Left lung (tissue), 10 donors: Measurements from ENCODE around the gene CD1E. TPM values are rescaled to one million over a fixed set of nuclear protein-coding genes. Genes with fewer than 3 reads are reported as not detected.
"Not testable (repeated sequence)": the region's sequence is repeated elsewhere in the genome, so short reads cannot be mapped to it uniquely, and the experiment has no call there.

Source experiments
- ATAC-seq: fragments of 200-7000 bp; cut with Tn5 transposase; one replicate; pipeline ENCODE4 v1.9.1; 2020; ENCODE audit warnings: moderate library complexity
- DNase-seq, 4 donors: peaks; one replicate each; pipeline ENCODE4 v3.0.0-alpha.2; 2013 to 2020
- H3K27ac ChIP-seq, 2 donors: fragments of 200-600 bp; sonication (generic) in 1 of 2; one replicate each; pipeline versions ENCODE4 v1.5.0 to v1.8.0; 2020 to 2021
- H3K27me3 ChIP-seq, 2 donors: fragments of 200-600 bp; sonication (generic) in 1 of 2; one replicate each; pipeline versions ENCODE4 v1.5.0 to v1.8.0; 2020 to 2021
- H3K36me3 ChIP-seq, 2 donors: fragments of 200-600 bp; sonication (generic) in 1 of 2; one replicate each; pipeline versions ENCODE4 v1.5.0 to v1.8.0; 2020 to 2021
- H3K4me1 ChIP-seq, 2 donors: fragments of 200-600 bp; one replicate each; pipeline ENCODE4 v1.8.0; 2021
- H3K4me3 ChIP-seq, 2 donors: fragments of 200-600 bp; sonication (generic) in 1 of 2; one replicate each; pipeline versions ENCODE4 v1.5.0 to v1.8.0; 2020 to 2021; ENCODE audit warnings: mild to moderate bottlenecking in 1 of 2
- H3K9me3 ChIP-seq, 2 donors: fragments of 200-600 bp; sonication (generic) in 1 of 2; one replicate each; pipeline versions ENCODE4 v1.5.0 to v1.8.0; 2020 to 2021
- intact Hi-C, 2 donors: fragments of 100-400 bp; cut with DNase I; formaldehyde crosslinking; loops; one replicate each; pipeline versions ENCODE4 v1.11.2 to v1.14.2; 2022
- polyA plus RNA-seq, 6 donors: library from polyadenylated mRNA; unstranded; fragments of 120-200 nt; gene quantifications; one replicate each; pipeline ENCODE4 v1.2.1, GENCODE V29; 2013; ENCODE audit not compliant: insufficient read length in 6 of 6
- total RNA-seq, 2 donors: library from RNA; stranded (reverse); fragmentation: NEBNext Ultra II Directional; extraction: Animal tissue kit (Norgen Biotek cat#: 25700); gene quantifications; one replicate each; pipeline ENCODE4 v1.2.1, GENCODE V29; 2021
- TF ChIP-seq, protein P1 (sequence below), 2 donors: fragments of 200-600 bp; sonication (generic) in 1 of 2; IDR thresholded peaks; one replicate each; pipeline versions ENCODE4 v1.5.0 to v1.8.0; 2021; ENCODE audit warnings: antibody characterized with exemption in 2 of 2
- donor health status: DM: no; HTN: yes; CAD: no.
- donor health status: DM: no; HTN: no; CAD: no.

CD1E gene
- total and polyA plus RNA-seq, 8 donors, result 0.16 to 0.47 (median 0.24) TPM; not detected in 2

DNA sequence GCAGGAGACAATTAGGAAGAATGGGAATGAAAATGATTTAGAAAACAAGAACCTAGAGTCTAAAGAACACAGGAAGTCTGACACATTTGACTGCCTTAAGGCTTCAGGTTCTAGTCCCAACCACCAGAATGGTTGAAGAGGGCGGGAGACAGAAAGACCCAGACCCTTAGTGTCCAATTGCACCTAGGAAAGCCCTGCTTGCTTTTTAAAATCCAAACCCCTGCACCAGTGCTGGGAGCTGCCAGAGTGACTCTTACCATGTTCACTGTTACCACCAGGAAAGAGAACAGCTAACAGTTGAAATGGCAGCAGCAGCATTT is 22.6 kb upstream of the CD1E start:
- Histone ChIP-seq H3K4me3 (no peak overlapping the region), H3K27ac (no peak overlapping the region), H3K9me3 (no peaks in the 10 kb centered on the region), H3K36me3 (no peaks in the 10 kb centered on the region), H3K27me3 (peaks cover 0 to 16% of the 10 kb centered on the region in 2 donors), H3K4me1 (peaks cover 0 to 4% of the 10 kb centered on the region in 2 donors)
- TF ChIP-seq, protein P1, sequence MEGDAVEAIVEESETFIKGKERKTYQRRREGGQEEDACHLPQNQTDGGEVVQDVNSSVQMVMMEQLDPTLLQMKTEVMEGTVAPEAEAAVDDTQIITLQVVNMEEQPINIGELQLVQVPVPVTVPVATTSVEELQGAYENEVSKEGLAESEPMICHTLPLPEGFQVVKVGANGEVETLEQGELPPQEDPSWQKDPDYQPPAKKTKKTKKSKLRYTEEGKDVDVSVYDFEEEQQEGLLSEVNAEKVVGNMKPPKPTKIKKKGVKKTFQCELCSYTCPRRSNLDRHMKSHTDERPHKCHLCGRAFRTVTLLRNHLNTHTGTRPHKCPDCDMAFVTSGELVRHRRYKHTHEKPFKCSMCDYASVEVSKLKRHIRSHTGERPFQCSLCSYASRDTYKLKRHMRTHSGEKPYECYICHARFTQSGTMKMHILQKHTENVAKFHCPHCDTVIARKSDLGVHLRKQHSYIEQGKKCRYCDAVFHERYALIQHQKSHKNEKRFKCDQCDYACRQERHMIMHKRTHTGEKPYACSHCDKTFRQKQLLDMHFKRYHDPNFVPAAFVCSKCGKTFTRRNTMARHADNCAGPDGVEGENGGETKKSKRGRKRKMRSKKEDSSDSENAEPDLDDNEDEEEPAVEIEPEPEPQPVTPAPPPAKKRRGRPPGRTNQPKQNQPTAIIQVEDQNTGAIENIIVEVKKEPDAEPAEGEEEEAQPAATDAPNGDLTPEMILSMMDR (IDR thresholded peaks at IDR 0.05), result no peak
- intact Hi-C loops, result no loop called here
- DNase-seq (no peak), ATAC-seq (no peak)

DNA sequence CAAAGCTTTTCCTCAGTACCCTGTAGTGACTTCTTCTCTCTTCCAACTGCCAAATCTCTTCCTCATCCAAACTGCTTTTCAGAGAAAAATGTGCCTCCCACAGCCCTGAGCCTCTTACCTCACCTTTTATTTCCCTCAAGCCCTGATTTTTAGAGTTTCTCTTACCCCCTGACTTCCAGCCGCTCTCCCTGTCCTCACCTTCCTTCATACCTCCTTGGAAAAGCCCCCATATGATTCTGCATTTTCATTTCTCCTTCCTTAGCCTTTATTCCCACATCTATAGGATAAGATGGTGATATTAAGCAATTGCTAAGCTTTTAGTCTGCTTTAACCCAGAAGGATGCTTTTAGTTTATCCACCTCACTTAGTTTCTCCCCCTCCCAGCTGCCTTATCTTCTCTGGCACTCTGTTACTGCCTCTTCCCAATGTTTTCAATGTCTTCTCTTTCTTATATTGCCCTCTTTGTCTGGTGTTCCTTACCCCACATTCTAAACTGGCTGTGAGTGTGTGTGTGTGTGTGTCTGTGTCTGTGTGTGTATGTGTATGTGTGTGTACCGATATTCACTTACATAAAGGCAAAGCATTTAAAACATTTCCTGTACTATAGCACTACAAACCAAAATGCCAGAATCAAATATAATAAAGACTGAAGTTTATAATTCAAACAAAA is 22.1 kb upstream of the CD1E start, which contains the start of gene CD1B:
TSS of gene CD1B (minus strand) at position 51 of the 670 bp plus-strand sequence. CDS start 108 bp downstream, outside the sequence.
- H3K27ac ChIP-seq, result no peak within 1 kb of the TSS
- intact Hi-C loops, result no loop called here
- H3K9me3 ChIP-seq, result no peaks in the 10 kb centered on the region
- ATAC-seq, result no peak
- no peak for DNase-seq
- no peak within 1 kb of the TSS for H3K4me3 ChIP-seq
- H3K4me1 ChIP-seq, result peaks cover 0 to 4% of the 10 kb centered on the region in 2 donors
- TF ChIP-seq, protein P1 (IDR thresholded peaks at IDR 0.05), result no peak
- H3K36me3 ChIP-seq, result no peaks in the 10 kb centered on the region
- H3K27me3 ChIP-seq, result peaks cover 0 to 16% of the 10 kb centered on the region in 2 donors

DNA sequence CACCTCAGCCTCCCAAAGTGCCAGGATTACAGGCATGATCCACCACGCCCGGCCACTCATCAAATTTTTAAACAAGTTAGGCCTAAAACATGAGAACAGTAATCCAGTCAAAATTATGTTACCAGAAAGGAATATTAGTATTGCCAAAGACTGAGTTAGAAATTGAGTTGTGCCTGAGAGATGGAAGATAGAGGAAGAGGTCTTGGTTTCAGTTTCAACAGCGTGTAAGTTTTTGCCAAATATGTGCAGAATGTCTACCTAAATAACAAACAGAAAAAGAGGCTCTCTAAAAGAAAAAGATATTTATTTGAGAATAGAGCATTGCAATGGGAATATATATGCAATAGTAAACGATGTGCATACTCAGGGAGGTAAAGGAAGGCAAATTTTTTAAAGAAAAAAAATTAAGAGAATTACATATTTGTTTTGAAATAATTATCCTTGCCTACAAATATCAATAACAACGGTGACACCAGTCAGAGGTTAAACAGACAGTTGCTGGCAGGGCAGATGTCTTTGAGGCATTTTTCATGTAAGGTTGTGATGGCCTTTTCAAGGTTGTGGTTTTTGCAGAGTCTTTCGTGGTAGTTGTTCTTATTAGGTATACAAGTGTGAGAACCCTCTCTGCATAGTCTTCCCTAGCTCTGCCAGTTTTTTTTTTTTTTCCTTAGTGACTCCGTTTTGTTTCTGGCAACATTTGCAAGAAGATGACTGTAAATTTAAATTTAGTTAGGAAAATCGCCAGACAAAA is 20.1 kb upstream of the CD1E start:
- ATAC-seq, result no peak
- H3K27me3 ChIP-seq, result peaks cover 0 to 10% of the 10 kb centered on the region in 2 donors
- no peak overlapping the region for H3K4me3 ChIP-seq
- DNase-seq, result no peak
- peaks cover 0 to 4% of the 10 kb centered on the region in 2 donors for H3K4me1 ChIP-seq
- H3K9me3 ChIP-seq, result no peaks in the 10 kb centered on the region
- H3K36me3 ChIP-seq, result no peaks in the 10 kb centered on the region
- H3K27ac ChIP-seq, result no peak overlapping the region
- TF ChIP-seq, protein P1 (IDR thresholded peaks at IDR 0.05), result no peak
- intact Hi-C loops, result no loop called here

DNA sequence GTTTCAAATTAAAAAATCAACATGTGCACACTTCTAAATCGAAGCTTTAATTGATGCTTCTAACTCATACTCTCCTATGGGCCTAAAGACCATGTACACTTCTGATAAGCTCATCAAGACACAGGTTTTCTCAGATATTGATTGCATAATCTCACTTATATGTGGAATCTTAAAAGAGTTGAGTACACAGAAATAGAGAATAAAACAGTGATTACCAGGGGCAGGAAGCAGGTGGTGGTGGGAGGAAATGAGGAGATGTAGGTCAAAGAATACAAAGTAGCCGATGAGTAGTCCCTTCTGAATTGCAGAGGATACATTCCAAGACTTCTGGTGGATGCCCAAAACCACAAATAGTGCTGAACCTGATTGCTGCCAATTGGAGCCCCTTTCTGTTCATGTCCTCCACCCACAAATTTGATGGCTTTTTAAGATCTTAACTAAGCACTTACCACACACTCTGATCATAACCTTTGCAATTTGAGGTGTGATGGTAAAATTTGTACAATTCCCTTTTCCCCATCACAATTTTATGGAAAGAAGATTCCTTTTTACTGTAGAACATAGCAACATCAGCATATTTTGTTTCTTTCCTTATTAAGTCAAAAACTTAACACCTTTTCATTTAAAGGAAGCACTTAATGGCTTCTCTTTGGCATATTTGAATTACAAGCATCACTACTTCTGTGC is 19.0 kb upstream of the CD1E start:
- intact Hi-C loops, result no loop called here
- TF ChIP-seq, protein P1 (IDR thresholded peaks at IDR 0.05), result no peak
- Histone ChIP-seq H3K27me3 (peaks cover 0 to 10% of the 10 kb centered on the region in 2 donors), H3K27ac (no peak overlapping the region), H3K36me3 (no peaks in the 10 kb centered on the region), H3K9me3 (no peaks in the 10 kb centered on the region), H3K4me3 (no peak overlapping the region), H3K4me1 (no peaks in the 10 kb centered on the region)
- DNase-seq (no peak), ATAC-seq (no peak)

DNA sequence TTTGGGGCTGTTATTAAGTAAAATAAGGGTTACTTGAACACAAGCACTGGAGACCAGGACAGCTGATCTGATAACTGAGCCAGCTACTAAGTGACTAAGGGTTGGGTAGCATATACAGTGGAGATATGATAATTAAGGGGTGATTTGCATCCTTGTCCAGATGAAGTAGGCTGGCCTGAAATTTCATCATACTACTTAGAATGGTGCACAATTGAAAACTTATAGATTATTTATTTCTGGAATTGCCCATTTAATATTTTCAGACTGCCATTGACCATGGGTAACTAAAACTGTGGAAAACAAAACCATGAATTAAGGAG is 18.5 kb upstream of the CD1E start:
- DNase-seq (no peak), ATAC-seq (no peak)
- Histone ChIP-seq H3K9me3 (no peaks in the 10 kb centered on the region), H3K4me1 (no peaks in the 10 kb centered on the region), H3K4me3 (no peak overlapping the region), H3K27ac (no peak overlapping the region), H3K27me3 (peaks cover 0 to 10% of the 10 kb centered on the region in 2 donors), H3K36me3 (no peaks in the 10 kb centered on the region)
- TF ChIP-seq, protein P1 (IDR thresholded peaks at IDR 0.05), result no peak
- intact Hi-C loops, result no loop called here

DNA sequence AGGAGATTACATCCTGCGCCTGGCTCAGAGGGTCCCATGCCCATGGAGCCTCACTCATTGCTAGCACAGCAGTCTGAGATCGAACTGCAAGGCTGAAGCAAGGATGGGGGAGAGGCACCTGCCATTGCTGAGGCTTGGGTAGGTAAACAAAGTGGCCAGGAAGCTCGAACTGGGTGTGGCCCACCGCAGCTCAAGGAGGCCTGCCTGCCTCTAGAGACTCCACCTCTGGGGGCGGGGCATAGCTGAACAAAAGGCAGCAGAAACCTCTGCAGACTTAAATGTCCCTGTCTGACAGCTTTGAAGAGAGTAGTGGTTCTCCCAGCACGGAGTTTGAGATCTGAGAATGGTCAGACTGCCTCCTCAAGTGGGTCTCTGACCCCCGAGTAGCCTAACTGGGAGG is 17.3 kb upstream of the CD1E start:
- H3K9me3 ChIP-seq, H3K4me3 ChIP-seq, H3K27ac ChIP-seq, H3K36me3 ChIP-seq, DNase-seq, intact Hi-C loops, ATAC-seq, H3K27me3 ChIP-seq, H3K4me1 ChIP-seq: not testable (repeated sequence)

DNA sequence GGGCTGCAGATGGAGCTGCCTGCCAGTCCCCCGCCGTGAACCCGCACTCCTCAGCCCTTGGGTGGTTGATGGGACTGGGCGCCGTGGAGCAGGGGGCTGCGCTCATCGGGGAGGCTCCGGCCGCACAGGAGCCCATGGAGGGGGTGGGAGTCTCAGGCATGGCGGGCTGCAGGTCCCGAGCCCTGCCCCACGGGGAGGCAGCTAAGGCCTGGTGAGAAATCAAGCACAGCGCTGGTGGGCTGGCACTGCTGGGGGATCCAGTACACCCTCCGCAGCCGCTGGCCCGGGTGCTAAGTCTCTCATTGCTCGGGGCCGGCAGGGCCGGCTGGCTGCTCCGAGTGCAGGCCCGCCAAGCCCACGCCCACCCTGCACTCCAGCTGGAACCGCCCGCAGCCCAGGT is 4.7 kb upstream of the CD1E start:
- intact Hi-C loops, H3K4me1 ChIP-seq, ATAC-seq: not testable (repeated sequence)

More for the DNA sequence above, 4.7 kb upstream of the CD1E start:
- peak in 1 of 4 donors; percentile 68 for DNase-seq
- H3K9me3 ChIP-seq, result peaks cover 0 to 10% of the 10 kb centered on the region in 2 donors
- H3K36me3 ChIP-seq, H3K27me3 ChIP-seq, H3K27ac ChIP-seq, H3K4me3 ChIP-seq: not testable (repeated sequence)
